A549 (cell line): ENCODE results near the gene KERA. TPM values are rescaled to one million over a fixed set of nuclear protein-coding genes. Genes with fewer than 3 reads are reported as not detected.

Experiments
- ATAC-seq, 2 experiments: fragments of 200-7000 bp in 1 of 2; fragments of >200 bp in 1 of 2; cut with Nextera tagmentation in 1 of 2; cut with Tn5 transposase in 1 of 2; 3 replicates each; pipeline versions ENCODE4 v1.8.0 to v1.9.1; 2018 to 2020; ENCODE audit warnings: mild to moderate bottlenecking in 1 of 2, moderate library complexity in 1 of 2
- CTCF ChIA-PET: fragments of 300-600 bp; sonication (Branson Sonifier 250); formaldehyde crosslinking; extraction: SDS; loops from one replicate; lab custom pipeline; 2021; ENCODE audit warnings: antibody characterized with exemption, inconsistent platforms; lab: Yijun Ruan, JAX
- POLR2A ChIA-PET: fragments of 350-600 bp; formaldehyde crosslinking; extraction: SDS; loops from one replicate; lab custom pipeline; 2021; ENCODE audit warnings: antibody characterized with exemption, inconsistent platforms; lab: Yijun Ruan, JAX
- DNase-seq, 2 experiments: peaks; one replicate each; pipeline versions ENCODE4 v3.0.0 to v3.0.0-alpha.2; 2011 to 2016; ENCODE audit warnings: low read depth in 1 of 2, low spot score in 1 of 2
- FAIRE-seq: peaks from 2 replicates; lab custom pipeline; 2011; peaks lifted over from hg19 to GRCh38; lab: Jason Lieb, UNC
- H3K27ac ChIP-seq, 2 experiments: fragments of >200 bp; sonication (Bioruptor Twin); formaldehyde crosslinking; 3 replicates each; pipeline ENCODE4 v1.5.1; 2016 to 2017
- H3K4me1 ChIP-seq: fragments of >200 bp; sonication (Bioruptor Twin); formaldehyde crosslinking; 3 replicates; pipeline ENCODE4 v1.6.1; 2016
- H3K4me2 ChIP-seq: fragments of >200 bp; sonication (Bioruptor Twin); formaldehyde crosslinking; 3 replicates; pipeline ENCODE4 v1.6.1; 2016
- H3K4me3 ChIP-seq: fragments of >200 bp; sonication (Bioruptor Twin); formaldehyde crosslinking; 3 replicates; pipeline ENCODE4 v1.5.1; 2016
- H3K9me3 ChIP-seq: fragments of >200 bp; sonication (Bioruptor Twin); formaldehyde crosslinking; 3 replicates; pipeline ENCODE4 v1.6.1; 2016
- CEBPB ChIP-seq, 2 experiments: fragments of >200 bp in 1 of 2; sonication (Bioruptor Twin) in 1 of 2; formaldehyde crosslinking in 1 of 2; IDR thresholded peaks; 2 replicates each; pipeline ENCODE4 v1.6.1; 2012 to 2016
- CHD2 ChIP-seq: fragments of 150-350 bp; IDR thresholded peaks from 2 replicates; pipeline ENCODE4 v1.6.1; 2014; ENCODE audit warnings: low read length; ENCODE audit not compliant: partially characterized antibody
- EHMT2 ChIP-seq: fragments of 200-600 bp; sonication (generic); IDR thresholded peaks from 2 replicates; pipeline ENCODE4 v1.6.1; 2016; ENCODE audit warnings: antibody characterized with exemption, low read depth, mild to moderate bottlenecking, moderate library complexity
- FOSB ChIP-seq: fragments of 250-450 bp; sonication (Bioruptor Pico); IDR thresholded peaks from 2 replicates; pipeline ENCODE4 v1.5.0; 2020; ENCODE audit warnings: mild to moderate bottlenecking, moderate library complexity
- FOSL2 ChIP-seq, 2 experiments: fragments of 450-650 bp in 1 of 2; fragments of >200 bp in 1 of 2; sonication (Bioruptor Twin) in 1 of 2; formaldehyde crosslinking; IDR thresholded peaks; 2 replicates each; pipeline versions ENCODE4 v1.5.0 to v1.6.1; 2016 to 2020; ENCODE audit warnings: mild to moderate bottlenecking in 1 of 2, moderate library complexity in 1 of 2
- FOXS1 ChIP-seq: fragments of 250-450 bp; sonication (Bioruptor Pico); IDR thresholded peaks from 2 replicates; pipeline ENCODE4 v1.5.0; 2020; ENCODE audit warnings: mild to moderate bottlenecking, moderate library complexity
- HOXB5 ChIP-seq: fragments of 250-450 bp; sonication (Bioruptor Pico); IDR thresholded peaks from 2 replicates; pipeline ENCODE4 v1.5.0; 2020; ENCODE audit warnings: mild to moderate bottlenecking, moderate library complexity
- JUN ChIP-seq, 2 experiments: fragments of >200 bp; sonication (Bioruptor Twin); formaldehyde crosslinking; IDR thresholded peaks; 2 replicates in 1 of 2; 3 replicates in 1 of 2; pipeline ENCODE4 v1.6.1; 2016 to 2017
- KDM1A ChIP-seq: fragments of 200-600 bp; sonication (generic); IDR thresholded peaks from 2 replicates; pipeline ENCODE4 v1.6.1; 2016; ENCODE audit warnings: low read depth, mild to moderate bottlenecking
- KDM5A ChIP-seq: fragments of 200-600 bp; sonication (generic); IDR thresholded peaks from 2 replicates; pipeline ENCODE4 v1.6.1; 2016; ENCODE audit warnings: antibody characterized with exemption, mild to moderate bottlenecking
- MAZ ChIP-seq: fragments of 150-350 bp; IDR thresholded peaks from 2 replicates; pipeline ENCODE4 v1.6.1; 2014; ENCODE audit warnings: antibody characterized with exemption, low read depth, low read length, borderline replicate concordance
- MYC ChIP-seq: IDR thresholded peaks from 2 replicates; pipeline ENCODE4 v1.6.1; 2012; ENCODE audit warnings: mild to moderate bottlenecking, inconsistent platforms, low read length, improper control_type of control experiment, borderline replicate concordance
- NPAS2 ChIP-seq: fragments of 250-450 bp; sonication (Bioruptor Pico); IDR thresholded peaks from 2 replicates; pipeline ENCODE4 v1.8.0; 2022; ENCODE audit warnings: mild to moderate bottlenecking, moderate library complexity, borderline replicate concordance
- POLR2AphosphoS2 ChIP-seq: conservative IDR thresholded peaks from 2 replicates; pipeline ENCODE4 v1.6.1; 2012; ENCODE audit warnings: low read length, improper control_type of control experiment, inconsistent platforms
- RCOR1 ChIP-seq: fragments of 150-350 bp; IDR thresholded peaks from 2 replicates; pipeline ENCODE4 v1.6.1; 2014; ENCODE audit warnings: antibody characterized with exemption, low read length, low read depth
- RFX5 ChIP-seq: fragments of 450-650 bp; IDR thresholded peaks from 2 replicates; pipeline ENCODE4 v1.7.1; 2014; ENCODE audit warnings: antibody characterized with exemption, mild to moderate bottlenecking, moderate library complexity
- RNF2 ChIP-seq: fragments of 200-600 bp; sonication (generic); IDR thresholded peaks from 2 replicates; pipeline ENCODE4 v1.6.1; 2016; ENCODE audit warnings: low read depth, mild to moderate bottlenecking, antibody characterized with exemption, moderate library complexity, borderline replicate concordance
- SMC3 ChIP-seq: fragments of >200 bp; sonication (Bioruptor Twin); formaldehyde crosslinking; IDR thresholded peaks from 3 replicates; pipeline ENCODE4 v1.6.1; 2018; ENCODE audit warnings: inconsistent platforms
- ZC3H11A ChIP-seq: fragments of 450-650 bp; IDR thresholded peaks from 2 replicates; pipeline ENCODE4 v1.6.1; 2014; ENCODE audit warnings: antibody characterized with exemption, mild to moderate bottlenecking
- ZNF302 ChIP-seq: fragments of 250-450 bp; sonication (Bioruptor Pico); IDR thresholded peaks from 2 replicates; pipeline ENCODE4 v1.9.0; 2021; ENCODE audit warnings: inconsistent platforms, mild to moderate bottlenecking, moderate library complexity
- ZSCAN20 ChIP-seq: fragments of 250-450 bp; sonication (Bioruptor Pico); IDR thresholded peaks from 2 replicates; pipeline ENCODE4 v1.8.0; 2022; ENCODE audit warnings: mild to moderate bottlenecking, moderate library complexity
- WGBS: methylation state at CpG from one replicate; pipeline ENCODE4 v1.1.6; 2017; ENCODE audit errors: missing lambda C conversion rate; 5-methylcytosine and 5-hydroxymethylcytosine counted together
- polyA plus RNA-seq, 4 experiments: library from polyadenylated mRNA; depleted of rRNA in 3 of 4; stranded (reverse); fragments of >200 nt; fragmentation: RNase III in 1 of 4; extraction: RNeasy Plus Mini Kit Qiagen cat#74134 plus additional on column Dnase treatment in 1 of 4; gene quantifications; 2 replicates in 3 of 4; 3 replicates in 1 of 4; pipeline ENCODE4 v1.2.3, GENCODE V29; 2011 to 2017
- TF ChIP-seq, protein P1 (sequence below): fragments of 450-650 bp; IDR thresholded peaks from 2 replicates; pipeline ENCODE4 v1.6.1; 2014; ENCODE audit warnings: antibody characterized with exemption
- TF ChIP-seq, protein P2 (sequence below): fragments of 250-450 bp; sonication (Bioruptor Pico); IDR thresholded peaks from 2 replicates; pipeline ENCODE4 v1.5.0; 2021; ENCODE audit warnings: mild to moderate bottlenecking, moderate library complexity, borderline replicate concordance
- TF ChIP-seq, protein P3 (sequence below): IDR thresholded peaks from 2 replicates; pipeline ENCODE4 v1.6.1; 2012
- TF ChIP-seq, protein P4 (sequence below): fragments of >200 bp; sonication (Bioruptor Twin); formaldehyde crosslinking; IDR thresholded peaks from 2 replicates; pipeline ENCODE4 v1.6.1; 2016
- TF ChIP-seq, protein P5 (sequence below): IDR thresholded peaks from 2 replicates; pipeline ENCODE4 v1.6.1; 2012

The KERA gene
- polyA plus RNA-seq, 2 of the 4 experiments (the other 2 are of a cell fraction), result not detected

DNA sequence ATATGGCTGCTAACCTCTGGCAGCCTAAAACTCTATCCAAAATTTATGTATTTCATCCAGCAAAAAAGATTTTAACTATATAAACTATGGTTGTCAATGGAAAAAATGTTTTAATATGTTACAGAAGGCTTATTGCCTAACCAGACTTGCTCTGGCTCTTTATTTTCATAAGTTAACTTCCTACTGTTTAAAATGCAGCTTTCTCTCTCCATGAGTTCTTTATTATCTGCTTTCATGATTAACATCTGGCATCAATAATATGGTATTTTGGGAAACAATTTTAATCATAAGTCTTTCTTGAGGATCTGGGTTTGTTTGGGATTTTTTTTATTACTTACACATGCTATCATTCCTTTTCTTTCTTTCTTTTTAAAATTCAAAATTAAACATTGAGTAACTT lies 20.5 kb downstream of the KERA start:
- no peak overlapping the region for H3K4me2 ChIP-seq
- ATAC-seq (no peak), FAIRE-seq (no peak), DNase-seq (no peak)
- no peaks in the 10 kb centered on the region for H3K9me3 ChIP-seq
- H3K4me3 ChIP-seq, result no peak overlapping the region
- TF ChIP-seq CEBPB (IDR thresholded peaks at IDR 0.05) (no peak), MAZ (no peak), FOSB (no peak), RCOR1 (no peak), RFX5 (no peak), EHMT2 (no peak), FOSL2 (IDR thresholded peaks at IDR 0.05) (no peak), FOSL2 (CRISPR knock-in tag; IDR thresholded peaks at IDR 0.05) (no peak), POLR2AphosphoS2 (no peak), SMC3 (no peak), JUN (IDR thresholded peaks at IDR 0.05) (no peak), HOXB5 (no peak), FOXS1 (no peak)
- TF ChIP-seq, protein P1, sequence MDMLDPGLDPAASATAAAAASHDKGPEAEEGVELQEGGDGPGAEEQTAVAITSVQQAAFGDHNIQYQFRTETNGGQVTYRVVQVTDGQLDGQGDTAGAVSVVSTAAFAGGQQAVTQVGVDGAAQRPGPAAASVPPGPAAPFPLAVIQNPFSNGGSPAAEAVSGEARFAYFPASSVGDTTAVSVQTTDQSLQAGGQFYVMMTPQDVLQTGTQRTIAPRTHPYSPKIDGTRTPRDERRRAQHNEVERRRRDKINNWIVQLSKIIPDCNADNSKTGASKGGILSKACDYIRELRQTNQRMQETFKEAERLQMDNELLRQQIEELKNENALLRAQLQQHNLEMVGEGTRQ, result no peak
- TF ChIP-seq, protein P2, sequence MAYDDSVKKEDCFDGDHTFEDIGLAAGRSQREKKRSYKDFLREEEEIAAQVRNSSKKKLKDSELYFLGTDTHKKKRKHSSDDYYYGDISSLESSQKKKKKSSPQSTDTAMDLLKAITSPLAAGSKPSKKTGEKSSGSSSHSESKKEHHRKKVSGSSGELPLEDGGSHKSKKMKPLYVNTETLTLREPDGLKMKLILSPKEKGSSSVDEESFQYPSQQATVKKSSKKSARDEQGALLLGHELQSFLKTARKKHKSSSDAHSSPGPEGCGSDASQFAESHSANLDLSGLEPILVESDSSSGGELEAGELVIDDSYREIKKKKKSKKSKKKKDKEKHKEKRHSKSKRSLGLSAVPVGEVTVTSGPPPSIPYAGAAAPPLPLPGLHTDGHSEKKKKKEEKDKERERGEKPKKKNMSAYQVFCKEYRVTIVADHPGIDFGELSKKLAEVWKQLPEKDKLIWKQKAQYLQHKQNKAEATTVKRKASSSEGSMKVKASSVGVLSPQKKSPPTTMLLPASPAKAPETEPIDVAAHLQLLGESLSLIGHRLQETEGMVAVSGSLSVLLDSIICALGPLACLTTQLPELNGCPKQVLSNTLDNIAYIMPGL (CRISPR knock-in tag), result no peak
- TF ChIP-seq, protein P3, sequence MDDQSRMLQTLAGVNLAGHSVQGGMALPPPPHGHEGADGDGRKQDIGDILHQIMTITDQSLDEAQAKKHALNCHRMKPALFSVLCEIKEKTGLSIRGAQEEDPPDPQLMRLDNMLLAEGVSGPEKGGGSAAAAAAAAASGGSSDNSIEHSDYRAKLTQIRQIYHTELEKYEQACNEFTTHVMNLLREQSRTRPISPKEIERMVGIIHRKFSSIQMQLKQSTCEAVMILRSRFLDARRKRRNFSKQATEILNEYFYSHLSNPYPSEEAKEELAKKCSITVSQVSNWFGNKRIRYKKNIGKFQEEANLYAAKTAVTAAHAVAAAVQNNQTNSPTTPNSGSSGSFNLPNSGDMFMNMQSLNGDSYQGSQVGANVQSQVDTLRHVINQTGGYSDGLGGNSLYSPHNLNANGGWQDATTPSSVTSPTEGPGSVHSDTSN, result no peak
- TF ChIP-seq, protein P4, sequence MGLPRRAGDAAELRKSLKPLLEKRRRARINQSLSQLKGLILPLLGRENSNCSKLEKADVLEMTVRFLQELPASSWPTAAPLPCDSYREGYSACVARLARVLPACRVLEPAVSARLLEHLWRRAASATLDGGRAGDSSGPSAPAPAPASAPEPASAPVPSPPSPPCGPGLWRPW, result no peak
- no peak overlapping the region for H3K27ac ChIP-seq
- POLR2A ChIA-PET, result no interaction called here
- CTCF ChIA-PET, result no interaction called here
- no peaks in the 10 kb centered on the region for H3K4me1 ChIP-seq

DNA sequence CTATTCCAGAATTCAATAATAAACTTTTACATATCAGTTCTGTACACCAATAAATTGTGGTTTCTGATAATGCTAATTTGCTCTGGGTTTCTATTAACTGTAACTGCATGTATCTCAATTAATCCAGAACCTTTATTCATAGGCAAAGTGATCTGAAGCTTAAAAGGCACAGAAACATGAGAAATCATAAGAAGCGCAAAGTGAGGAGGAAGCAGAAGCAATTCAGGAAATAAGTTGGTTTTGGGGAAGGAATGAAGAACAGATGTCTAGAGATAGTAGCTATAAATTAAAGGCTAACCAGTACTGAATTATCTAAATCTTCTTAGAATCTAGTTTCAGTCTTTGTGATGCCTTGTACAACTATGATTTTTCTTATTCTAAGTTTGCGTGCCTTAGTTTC lies 24.6 kb downstream of the KERA start:
- DNase-seq (no peak), ATAC-seq (no peak), FAIRE-seq (no peak)
- H3K4me1 ChIP-seq, result no peaks in the 10 kb centered on the region
- ChIA-PET CTCF (no interaction called here), POLR2A (no interaction called here)
- WGBS, result 93% methylated on average over 2 of the region's 2 CpGs
- no peak overlapping the region for H3K4me2 ChIP-seq
- H3K9me3 ChIP-seq, result no peaks in the 10 kb centered on the region
- no peak overlapping the region for H3K27ac ChIP-seq
- no peak for TF ChIP-seq POLR2AphosphoS2
- H3K4me3 ChIP-seq, result no peak overlapping the region

GRCh38 chr12:91023326-91024004 lies 34.4 kb downstream of the KERA start:
- no peak overlapping the region for H3K27ac ChIP-seq
- no peak for ATAC-seq
- POLR2A ChIA-PET, result no interaction called here

More at GRCh38 chr12:91023326-91024004, 34.4 kb downstream of the KERA start:
- H3K4me3 ChIP-seq, result no peak overlapping the region
- CTCF ChIA-PET, result no interaction called here
- H3K9me3 ChIP-seq, result no peaks in the 10 kb centered on the region
- FAIRE-seq, result no peak
- TF ChIP-seq KDM1A (no peak), ZC3H11A (no peak), FOSL2 (IDR thresholded peaks at IDR 0.05) (no peak), FOSL2 (CRISPR knock-in tag; IDR thresholded peaks at IDR 0.05) (no peak), NPAS2 (no peak), ZNF302 (CRISPR knock-in tag) (no peak), RNF2 (no peak), KDM5A (no peak), RCOR1 (no peak), CHD2 (no peak), MYC (no peak), ZSCAN20 (CRISPR knock-in tag) (no peak)
- TF ChIP-seq, protein P5, sequence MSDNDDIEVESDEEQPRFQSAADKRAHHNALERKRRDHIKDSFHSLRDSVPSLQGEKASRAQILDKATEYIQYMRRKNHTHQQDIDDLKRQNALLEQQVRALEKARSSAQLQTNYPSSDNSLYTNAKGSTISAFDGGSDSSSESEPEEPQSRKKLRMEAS, result no peak
- H3K4me1 ChIP-seq, result no peaks in the 10 kb centered on the region
- no peak overlapping the region for H3K4me2 ChIP-seq
- 0% methylated on average over 1 of the region's 1 CpG for WGBS
- DNase-seq, result no peak
